ENCODE data around the gene JAM2. TPM values are rescaled to one million over a fixed set of nuclear protein-coding genes. Genes with fewer than 3 reads are reported as not detected.

The JAM2 gene
- total RNA-seq, 1 experiment from 2014 or later = 0.15 TPM

- no peak overlapping the region for H3K4me3 ChIP-seq (replicated peaks in 1 of 2; ENCODE audit: low read depth in 1 of 2, low read length in 2 of 2)
- no peaks in the 10 kb centered on the region for H3K9me2 ChIP-seq (ENCODE audit: insufficient read depth)
- BruUV-seq (replicated peaks) = no TSS peak
- TF ChIP-seq YY1 (IDR thresholded peaks at IDR 0.05; ENCODE audit: extremely low read depth, insufficient replicate concordance, low read depth, low read length) (no peak), ELF1 (IDR thresholded peaks at IDR 0.05; ENCODE audit: borderline replicate concordance, low read depth) (no peak), CEBPB (IDR thresholded peaks at IDR 0.05; ENCODE audit: low read depth) (no peak), ATF3 (IDR thresholded peaks at IDR 0.05) (no peak), ZFX (IDR thresholded peaks at IDR 0.05) (no peak), FOSL1 (IDR thresholded peaks at IDR 0.05; ENCODE audit: low read depth) (no peak), RAD21 (IDR thresholded peaks at IDR 0.05; ENCODE audit: low read depth) (no peak), SRF (IDR thresholded peaks at IDR 0.05; ENCODE audit: low read depth) (no peak), ZNF274 (IDR thresholded peaks at IDR 0.05; ENCODE audit: low read depth, low read length) (no peak), TCF7L2 (IDR thresholded peaks at IDR 0.05; ENCODE audit: borderline replicate concordance, extremely low read depth, insufficient read depth, insufficient read length) (no peak), SP1 (IDR thresholded peaks at IDR 0.05; ENCODE audit: low read depth) (no peak), EZH2phosphoT487 (IDR thresholded peaks at IDR 0.05; ENCODE audit: borderline replicate concordance) (no peak), POLR2A (IDR thresholded peaks at IDR 0.05; ENCODE audit: borderline replicate concordance, extremely low read depth, insufficient read depth, insufficient read length) (no peak), REST (IDR thresholded peaks at IDR 0.05; ENCODE audit: low read depth) (no peak), JUND (IDR thresholded peaks at IDR 0.05) (no peak), CTCF (IDR thresholded peaks at IDR 0.05 in 2 of 3, conservative IDR thresholded peaks at IDR 0.05 in 1 of 3; ENCODE audit: borderline replicate concordance in 1 of 3, insufficient read depth in 1 of 3, low read depth in 2 of 3, low read length in 2 of 3) (no peak), EGR1 (IDR thresholded peaks at IDR 0.05; ENCODE audit: low read depth) (no peak), CBX3 (IDR thresholded peaks at IDR 0.05; ENCODE audit: low read depth) (no peak), MAX (IDR thresholded peaks at IDR 0.05) (no peak)
- POLR2A ChIA-PET = no interaction called here
- H4K20me1 ChIP-seq (ENCODE audit: insufficient read depth) = no peaks in the 10 kb centered on the region
- RAD21 ChIA-PET (ENCODE audit: low non-redundant PET in 1 of 2, low total read pairs in 2 of 2, uncharacterized antibody in 2 of 2, unreplicated experiment in 2 of 2) = no interaction called here
- intact Hi-C loops (cut with micrococcal nuclease) = no loop called here
- no peaks in the 10 kb centered on the region for H3K9me3 ChIP-seq (ENCODE audit: control insufficient read depth in 1 of 2, insufficient read depth in 1 of 2, low read depth in 1 of 2, low read length in 2 of 2)
- H3K36me3 ChIP-seq (ENCODE audit: control insufficient read depth in 1 of 2, insufficient read depth in 2 of 2, low read length in 2 of 2) = no peaks in the 10 kb centered on the region
- H3K9ac ChIP-seq (ENCODE audit: low read length) = no peak overlapping the region
- H3K27me3 ChIP-seq (ENCODE audit: insufficient read depth, low read length) = no peaks in the 10 kb centered on the region
- CTCF ChIA-PET = no interaction called here
- no peak overlapping the region for H3K4me2 ChIP-seq (ENCODE audit: low read length)
- ATAC-seq (no peak), DNase-seq (ENCODE audit: low read depth, low spot score) (no peak)
- no peaks in the 10 kb centered on the region for H3K4me1 ChIP-seq (ENCODE audit: control insufficient read depth in 1 of 2, insufficient read depth in 2 of 2, low read length in 2 of 2)
- H2AFZ ChIP-seq (ENCODE audit: low read depth, low read length, poor library complexity, severe bottlenecking) = no peak overlapping the region
- no peak overlapping the region for H3K27ac ChIP-seq (ENCODE audit: low read depth, low read length)
- H3K79me2 ChIP-seq (ENCODE audit: insufficient read depth, low read length) = no peaks in the 10 kb centered on the region
Observed at GRCh38 chr21:25688275-25689155, 49.5 kb downstream of the JAM2 start.

All from HCT116 (cell line).